ENCODE data around the gene TRPM2. TPM values are rescaled to one million over a fixed set of nuclear protein-coding genes. Genes with fewer than 3 reads are reported as not detected.

TRPM2 gene
- polyA plus RNA-seq, 1 donor = 2.2 TPM

DNA sequence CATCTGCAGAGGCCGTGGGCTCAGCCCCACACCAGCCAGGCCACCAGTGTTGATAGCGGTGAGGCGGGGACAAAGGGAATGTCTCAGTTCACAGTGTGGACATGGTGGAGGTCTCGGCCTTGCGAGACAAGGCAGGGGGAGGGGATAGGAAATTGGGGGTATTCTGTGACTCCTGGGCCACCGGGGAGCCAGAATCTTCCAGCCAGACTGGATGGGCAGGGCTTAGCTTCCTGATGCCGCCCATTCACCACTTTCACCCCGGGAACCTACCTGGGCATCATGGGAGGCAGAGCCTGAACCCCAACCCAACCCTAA, 107.0 kb downstream of the TRPM2 start:
- Histone ChIP-seq H3K4me3 (ENCODE audit: low read length) (no peak overlapping the region), H3K9me3 (ENCODE audit: control insufficient read depth, low read depth, low read length) (peaks cover 9% of the 10 kb centered on the region), H3K27me3 (ENCODE audit: control insufficient read depth, insufficient read depth, low read length) (no peaks in the 10 kb centered on the region), H3K4me1 (ENCODE audit: control insufficient read depth, insufficient read depth, low read length) (peaks cover 30% of the 10 kb centered on the region), H3K27ac (ENCODE audit: low read length) (no peak overlapping the region), H3K36me3 (ENCODE audit: control insufficient read depth, insufficient read depth, low read length) (peaks cover 10% of the 10 kb centered on the region)
- no peak for DNase-seq
- no CpG with 5 or more reads among the region's 8 CpGs for WGBS (ENCODE audit: insufficient coverage, low lambda C conversion rate)

DNA sequence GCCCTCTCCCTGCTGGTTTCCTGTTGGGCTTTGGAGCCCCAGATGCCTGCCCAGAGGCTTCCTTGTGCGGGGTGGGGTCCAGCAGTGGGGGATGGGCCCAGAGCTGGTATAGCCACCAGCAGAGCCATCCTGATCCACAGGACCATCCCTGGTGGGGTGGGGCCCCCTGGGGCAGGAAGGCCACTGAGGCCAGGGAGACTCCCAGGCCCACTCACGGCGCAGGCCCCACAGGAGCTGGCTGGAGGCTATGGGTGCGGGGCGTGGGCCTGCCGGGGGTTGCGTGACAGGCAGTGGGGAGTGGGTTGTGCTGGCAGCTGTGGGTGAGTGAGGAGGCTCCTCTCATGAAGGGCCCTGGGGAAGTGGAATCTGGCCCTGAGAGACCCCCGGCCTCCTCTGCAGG, 107.6 kb downstream of the TRPM2 start:
- H3K27ac ChIP-seq (ENCODE audit: low read length) = no peak overlapping the region
- DNase-seq = no peak
- no CpG with 5 or more reads among the region's 8 CpGs for WGBS (ENCODE audit: insufficient coverage, low lambda C conversion rate)
- peaks cover 30% of the 10 kb centered on the region for H3K4me1 ChIP-seq (ENCODE audit: control insufficient read depth, insufficient read depth, low read length)
- peaks cover 9% of the 10 kb centered on the region for H3K9me3 ChIP-seq (ENCODE audit: control insufficient read depth, low read depth, low read length)
- no peak overlapping the region for H3K4me3 ChIP-seq (ENCODE audit: low read length)
- peaks cover 10% of the 10 kb centered on the region for H3K36me3 ChIP-seq (ENCODE audit: control insufficient read depth, insufficient read depth, low read length)
- no peaks in the 10 kb centered on the region for H3K27me3 ChIP-seq (ENCODE audit: control insufficient read depth, insufficient read depth, low read length)

DNA sequence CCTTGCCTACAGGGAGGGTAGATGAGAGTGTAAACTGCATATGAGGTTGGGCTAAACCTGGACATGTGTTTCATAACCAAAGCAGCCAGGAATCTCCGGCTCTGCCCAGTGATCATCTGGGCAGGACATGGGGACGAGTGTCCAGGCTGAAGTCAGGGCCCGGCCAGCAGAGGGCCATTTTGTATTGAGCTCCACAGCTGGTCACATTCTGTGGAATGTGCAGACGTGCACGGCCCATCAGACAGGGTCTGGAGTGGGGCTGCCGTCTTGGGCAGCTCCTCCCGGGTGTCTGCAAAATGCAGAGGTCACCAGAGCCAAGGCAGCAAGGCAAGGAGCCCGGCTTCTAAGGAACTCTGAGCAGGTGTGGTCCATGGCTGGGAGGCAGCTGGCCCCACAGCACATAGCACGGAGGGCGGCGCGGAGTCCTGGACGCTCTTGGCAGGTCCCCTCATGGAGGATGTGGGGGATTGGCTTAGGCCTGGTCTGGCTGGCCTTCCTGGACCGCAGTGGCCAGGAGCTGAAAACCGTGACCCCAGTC, 108.1 kb downstream of the TRPM2 start:
- peaks cover 10% of the 10 kb centered on the region for H3K36me3 ChIP-seq (ENCODE audit: control insufficient read depth, insufficient read depth, low read length)
- no peak for DNase-seq
- H3K4me1 ChIP-seq (ENCODE audit: control insufficient read depth, insufficient read depth, low read length) = peaks cover 25% of the 10 kb centered on the region
- H3K27me3 ChIP-seq (ENCODE audit: control insufficient read depth, insufficient read depth, low read length) = no peaks in the 10 kb centered on the region
- H3K9me3 ChIP-seq (ENCODE audit: control insufficient read depth, low read depth, low read length) = peaks cover 9% of the 10 kb centered on the region
- WGBS (ENCODE audit: insufficient coverage, low lambda C conversion rate) = no CpG with 5 or more reads among the region's 15 CpGs
- H3K27ac ChIP-seq (ENCODE audit: low read length) = no peak overlapping the region
- no peak overlapping the region for H3K4me3 ChIP-seq (ENCODE audit: low read length)

DNA sequence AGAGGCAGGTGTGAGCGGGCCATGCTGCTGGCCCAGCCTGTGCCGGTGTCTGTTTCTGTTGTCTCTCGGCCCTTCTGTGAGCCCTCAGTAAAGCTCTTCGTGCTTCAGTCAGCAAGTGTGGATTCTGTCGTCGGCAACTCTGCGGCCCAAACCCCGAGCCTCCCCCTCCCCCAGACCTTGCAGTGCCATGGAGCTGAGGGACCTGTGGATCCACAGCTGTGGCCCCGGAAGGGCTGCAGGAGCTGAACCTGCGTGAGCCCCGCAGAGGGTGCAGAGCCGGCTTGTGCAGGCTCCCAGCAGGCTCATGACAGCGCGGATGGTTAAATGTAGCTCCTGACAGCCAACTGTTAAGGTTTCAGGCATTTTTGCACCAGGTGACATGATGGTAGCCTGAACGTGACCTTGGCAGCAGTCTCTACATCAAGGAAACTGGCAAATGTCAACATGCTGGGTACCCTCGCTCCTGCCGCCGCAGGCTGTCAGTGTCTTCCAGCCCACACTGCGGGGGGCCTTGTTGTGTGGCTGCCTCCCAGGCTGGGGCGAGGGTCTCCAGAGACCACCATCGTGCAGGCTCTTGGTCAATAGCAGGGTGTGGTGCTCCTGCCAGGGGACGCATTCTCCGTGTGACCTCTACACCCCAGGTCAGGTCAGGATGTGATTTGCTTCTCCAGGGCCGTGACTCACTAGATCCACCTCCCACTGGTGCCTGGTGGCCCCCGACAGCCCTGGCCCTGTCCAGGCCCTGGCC, 108.8 kb downstream of the TRPM2 start:
- peaks cover 3% of the 10 kb centered on the region for H3K9me3 ChIP-seq (ENCODE audit: control insufficient read depth, low read depth, low read length)
- no peaks in the 10 kb centered on the region for H3K27me3 ChIP-seq (ENCODE audit: control insufficient read depth, insufficient read depth, low read length)
- WGBS (ENCODE audit: insufficient coverage, low lambda C conversion rate) = no CpG with 5 or more reads among the region's 25 CpGs
- H3K4me1 ChIP-seq (ENCODE audit: control insufficient read depth, insufficient read depth, low read length) = peaks cover 18% of the 10 kb centered on the region
- H3K4me3 ChIP-seq (ENCODE audit: low read length) = no peak overlapping the region
- no peak for DNase-seq
- H3K36me3 ChIP-seq (ENCODE audit: control insufficient read depth, insufficient read depth, low read length) = peaks cover 7% of the 10 kb centered on the region
- no peak overlapping the region for H3K27ac ChIP-seq (ENCODE audit: low read length)

DNA sequence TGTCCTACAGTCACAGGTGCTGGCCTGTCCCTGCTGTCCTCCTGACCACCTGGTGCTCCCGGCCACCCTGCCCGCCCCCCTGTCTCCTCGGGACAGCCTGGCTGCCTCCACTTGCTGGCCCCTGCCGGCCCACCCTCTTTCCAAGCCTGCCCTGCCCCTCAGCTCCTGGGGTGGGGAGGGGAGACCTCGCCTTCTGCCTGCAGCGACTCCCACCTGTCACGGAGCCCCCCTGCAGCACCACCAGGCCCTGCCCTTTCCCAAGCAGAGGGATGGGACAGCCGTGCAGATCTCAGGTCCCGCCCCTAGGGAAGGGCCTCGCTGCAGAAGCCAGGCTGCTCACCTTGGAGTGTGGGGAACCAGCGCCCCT, 109.4 kb downstream of the TRPM2 start:
- no CpG with 5 or more reads among the region's 11 CpGs for WGBS (ENCODE audit: insufficient coverage, low lambda C conversion rate)
- H3K4me1 ChIP-seq (ENCODE audit: control insufficient read depth, insufficient read depth, low read length) = peaks cover 13% of the 10 kb centered on the region

DNA sequence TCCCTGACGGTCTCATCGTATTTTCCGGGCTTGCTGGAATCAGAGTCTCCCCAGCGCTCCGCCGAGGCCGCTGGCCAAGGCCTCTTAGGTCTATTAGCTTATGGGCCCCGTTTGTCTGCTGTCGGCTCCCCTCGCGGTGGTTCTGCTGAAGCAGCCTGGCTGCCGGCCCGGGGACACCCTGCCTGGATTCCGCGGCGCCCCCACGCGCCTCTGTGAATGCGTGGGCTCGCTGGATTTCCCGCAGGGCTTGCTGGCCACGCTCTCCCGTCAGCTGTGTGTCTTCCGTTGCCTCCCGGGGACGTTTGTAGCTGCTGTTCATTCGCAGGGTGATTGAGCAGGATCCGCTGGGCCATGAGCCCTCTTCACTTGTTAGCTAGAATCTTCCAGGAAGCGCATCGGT, 110.3 kb downstream of the TRPM2 start:
- Histone ChIP-seq H3K4me3 (ENCODE audit: low read length) (no peak overlapping the region), H3K27me3 (ENCODE audit: control insufficient read depth, insufficient read depth, low read length) (no peaks in the 10 kb centered on the region), H3K27ac (ENCODE audit: low read length) (no peak overlapping the region), H3K9me3 (ENCODE audit: control insufficient read depth, low read depth, low read length) (peaks cover 2% of the 10 kb centered on the region), H3K36me3 (ENCODE audit: control insufficient read depth, insufficient read depth, low read length) (peaks cover 3% of the 10 kb centered on the region), H3K4me1 (ENCODE audit: control insufficient read depth, insufficient read depth, low read length) (peaks cover 7% of the 10 kb centered on the region)
- no CpG with 5 or more reads among the region's 30 CpGs for WGBS (ENCODE audit: insufficient coverage, low lambda C conversion rate)
- DNase-seq = no peak

More for the DNA sequence above, 109.4 kb downstream of the TRPM2 start:
- Histone ChIP-seq H3K4me3 (ENCODE audit: low read length) (no peak overlapping the region), H3K27ac (ENCODE audit: low read length) (no peak overlapping the region), H3K9me3 (ENCODE audit: control insufficient read depth, low read depth, low read length) (peaks cover 2% of the 10 kb centered on the region), H3K27me3 (ENCODE audit: control insufficient read depth, insufficient read depth, low read length) (no peaks in the 10 kb centered on the region), H3K36me3 (ENCODE audit: control insufficient read depth, insufficient read depth, low read length) (peaks cover 3% of the 10 kb centered on the region)
- no peak for DNase-seq

DNA sequence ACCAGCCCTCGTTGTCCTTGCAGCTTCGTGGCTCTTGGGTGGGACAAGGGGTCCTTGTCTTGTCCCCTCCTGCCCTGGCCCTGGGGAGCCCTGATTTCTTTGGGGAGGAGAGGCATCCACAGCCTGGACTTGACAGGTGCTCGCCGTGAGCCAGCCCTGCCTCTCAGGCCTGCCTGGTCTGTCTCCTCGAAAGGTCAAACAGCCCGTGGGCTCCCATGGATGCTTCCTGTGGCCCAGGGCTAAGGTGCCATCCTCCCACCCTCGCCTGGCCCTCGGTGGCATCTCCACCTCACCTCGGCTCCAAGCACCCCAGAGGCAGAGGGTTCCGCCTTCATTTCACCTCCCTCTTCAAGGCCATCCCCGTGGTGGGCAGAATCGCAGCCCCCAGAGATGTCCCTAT, 110.9 kb downstream of the TRPM2 start:
- peaks cover 3% of the 10 kb centered on the region for H3K36me3 ChIP-seq (ENCODE audit: control insufficient read depth, insufficient read depth, low read length)
- no peak overlapping the region for H3K4me3 ChIP-seq (ENCODE audit: low read length)
- peaks cover under 1% of the 10 kb centered on the region for H3K4me1 ChIP-seq (ENCODE audit: control insufficient read depth, insufficient read depth, low read length)
- H3K9me3 ChIP-seq (ENCODE audit: control insufficient read depth, low read depth, low read length) = peaks cover 2% of the 10 kb centered on the region
- no peak for DNase-seq
- H3K27me3 ChIP-seq (ENCODE audit: control insufficient read depth, insufficient read depth, low read length) = no peaks in the 10 kb centered on the region
- no peak overlapping the region for H3K27ac ChIP-seq (ENCODE audit: low read length)
- WGBS (ENCODE audit: insufficient coverage, low lambda C conversion rate) = no CpG with 5 or more reads among the region's 12 CpGs

DNA sequence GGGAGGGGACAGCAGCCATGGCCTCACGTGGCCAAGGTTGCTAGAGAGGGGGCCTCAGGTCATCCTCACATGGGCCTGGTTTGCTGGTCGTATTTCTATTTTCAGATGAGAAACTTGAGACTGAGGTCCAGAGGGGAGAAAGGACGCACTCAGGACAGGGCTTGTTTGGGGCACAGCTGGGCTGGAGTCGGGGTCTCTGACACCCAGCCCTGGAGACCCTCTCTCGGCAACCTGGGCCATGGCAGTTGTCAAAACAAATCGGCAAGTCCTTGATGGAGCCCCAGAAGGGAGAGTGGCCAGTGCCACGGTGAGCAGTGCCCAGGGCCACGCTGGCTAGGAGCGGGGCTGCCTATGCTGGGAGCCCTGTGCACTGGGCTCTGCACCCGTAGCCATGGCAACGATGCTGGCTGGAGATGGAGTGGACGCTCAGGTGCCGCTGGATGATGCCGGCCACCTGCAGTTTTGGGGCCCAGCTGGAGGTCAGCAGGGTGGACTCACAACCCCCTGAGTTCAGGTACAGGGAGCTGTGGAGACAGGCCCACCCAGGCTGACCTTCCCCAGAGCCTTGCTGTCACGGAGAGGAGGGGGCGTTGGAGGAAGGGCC, 113.0 kb downstream of the TRPM2 start:
- no peak overlapping the region for H3K4me3 ChIP-seq (ENCODE audit: low read length)
- H3K27ac ChIP-seq (ENCODE audit: low read length) = no peak overlapping the region
- no peaks in the 10 kb centered on the region for H3K4me1 ChIP-seq (ENCODE audit: control insufficient read depth, insufficient read depth, low read length)
- no peaks in the 10 kb centered on the region for H3K27me3 ChIP-seq (ENCODE audit: control insufficient read depth, insufficient read depth, low read length)
- peaks cover 2% of the 10 kb centered on the region for H3K9me3 ChIP-seq (ENCODE audit: control insufficient read depth, low read depth, low read length)
- no CpG with 5 or more reads among the region's 16 CpGs for WGBS (ENCODE audit: insufficient coverage, low lambda C conversion rate)
- H3K36me3 ChIP-seq (ENCODE audit: control insufficient read depth, insufficient read depth, low read length) = no peaks in the 10 kb centered on the region
- DNase-seq = no peak

DNA sequence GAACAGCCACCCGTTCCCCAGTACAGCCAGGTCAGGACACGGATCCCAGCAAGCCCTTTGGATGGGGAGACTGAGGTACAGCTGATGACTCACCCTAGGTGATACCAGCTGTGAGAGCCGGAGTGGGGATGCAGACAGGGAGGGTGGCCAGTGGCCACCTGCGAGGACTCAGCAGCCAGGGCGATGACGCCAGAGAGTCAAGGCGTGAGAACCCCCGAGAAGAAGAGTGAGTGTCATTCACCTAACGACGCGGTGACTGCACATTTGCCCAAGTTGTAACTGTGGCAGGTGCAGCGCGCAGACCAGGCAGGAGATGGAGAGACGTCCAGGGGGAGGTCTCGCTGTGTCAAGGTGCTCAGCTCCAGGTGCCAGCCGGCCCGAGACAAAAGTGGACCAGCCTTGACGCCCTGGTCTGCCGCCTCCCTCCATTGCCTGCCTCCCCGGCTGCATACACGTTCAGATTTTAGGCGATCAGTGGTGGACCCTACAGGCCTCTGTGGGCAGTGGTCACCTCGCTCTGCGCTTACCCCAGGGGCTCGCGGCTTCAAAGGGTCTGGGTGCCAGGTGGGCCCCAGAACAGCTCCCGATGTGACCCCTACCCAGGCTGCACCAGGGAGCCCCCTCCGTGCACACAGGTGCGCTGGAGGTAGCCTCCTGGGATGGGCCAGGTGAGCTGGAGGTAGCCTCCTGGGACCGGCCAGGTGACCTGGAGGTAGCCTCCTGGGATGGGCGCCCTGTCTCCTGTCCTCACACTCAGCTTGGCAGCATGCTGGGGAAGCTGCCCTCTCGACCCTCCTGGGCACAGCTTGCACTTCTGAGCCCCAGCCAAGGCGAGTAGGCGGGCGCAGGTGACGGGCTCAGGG, 113.8 kb downstream of the TRPM2 start:
- Histone ChIP-seq H3K9me3 (ENCODE audit: control insufficient read depth, low read depth, low read length) (peaks cover 2% of the 10 kb centered on the region), H3K4me1 (ENCODE audit: control insufficient read depth, insufficient read depth, low read length) (no peaks in the 10 kb centered on the region), H3K27me3 (ENCODE audit: control insufficient read depth, insufficient read depth, low read length) (no peaks in the 10 kb centered on the region), H3K36me3 (ENCODE audit: control insufficient read depth, insufficient read depth, low read length) (no peaks in the 10 kb centered on the region), H3K4me3 (ENCODE audit: low read length) (no peak overlapping the region), H3K27ac (ENCODE audit: low read length) (no peak overlapping the region)
- 80% methylated on average over 1 of the region's 36 CpGs for WGBS (ENCODE audit: insufficient coverage, low lambda C conversion rate)
- no peak for DNase-seq

DNA sequence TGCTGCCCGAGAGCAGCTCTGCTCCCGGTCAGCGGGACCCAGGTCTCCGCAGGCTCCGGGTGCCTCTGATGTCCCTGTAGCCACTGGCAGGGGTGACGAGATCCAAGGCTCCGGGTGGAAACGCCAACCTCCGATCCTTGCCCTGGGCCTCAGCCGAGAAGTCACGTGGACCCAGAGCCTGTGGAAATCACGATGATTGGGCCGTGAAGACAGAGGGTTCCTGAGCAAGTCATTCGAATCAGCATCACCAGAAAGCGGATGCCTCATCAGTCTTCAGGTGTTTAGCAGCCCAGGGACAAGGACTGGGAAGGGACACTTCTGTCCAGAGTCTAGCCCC, 114.4 kb downstream of the TRPM2 start:
- Histone ChIP-seq H3K27me3 (ENCODE audit: control insufficient read depth, insufficient read depth, low read length) (no peaks in the 10 kb centered on the region), H3K4me1 (ENCODE audit: control insufficient read depth, insufficient read depth, low read length) (no peaks in the 10 kb centered on the region), H3K36me3 (ENCODE audit: control insufficient read depth, insufficient read depth, low read length) (no peaks in the 10 kb centered on the region), H3K4me3 (ENCODE audit: low read length) (no peak overlapping the region), H3K9me3 (ENCODE audit: control insufficient read depth, low read depth, low read length) (no peaks in the 10 kb centered on the region), H3K27ac (ENCODE audit: low read length) (no peak overlapping the region)
- DNase-seq = no peak
- no CpG with 5 or more reads among the region's 15 CpGs for WGBS (ENCODE audit: insufficient coverage, low lambda C conversion rate)

All from large intestine (tissue), 3 donors.